Suppressor macrophage treated with lipopolysaccharide for 4 hours (primary cell): ENCODE measurements around the gene NRG2.

ENCODE experiments used
- DNase-seq: peaks from one replicate; pipeline ENCODE4 v3.0.0-alpha.2; 2020

NRG2 gene

DNA sequence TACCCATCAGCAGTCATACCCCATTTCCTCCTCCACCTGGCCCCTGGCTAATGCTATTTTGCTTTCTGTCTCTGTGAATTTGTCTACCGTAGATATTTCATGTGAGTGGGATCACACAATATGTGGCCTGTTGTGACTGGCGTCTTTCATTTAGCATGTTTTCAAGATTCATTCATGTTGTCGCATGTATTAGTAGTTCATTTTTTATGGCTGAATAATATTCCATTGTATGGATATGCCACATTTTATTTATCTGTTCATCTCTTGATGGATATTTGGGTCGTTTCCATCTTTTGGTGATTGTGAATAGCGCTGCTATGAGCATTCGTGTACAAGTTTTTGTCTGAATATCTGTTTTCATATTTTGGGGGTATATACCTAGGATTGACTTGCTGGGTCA lies 213.6 kb downstream of the NRG2 start:
- DNase-seq, result no peak

- DNase-seq, result no peak
Observed at GRCh38 chr5:139828207-139828895, 214.7 kb downstream of the NRG2 start.

DNA sequence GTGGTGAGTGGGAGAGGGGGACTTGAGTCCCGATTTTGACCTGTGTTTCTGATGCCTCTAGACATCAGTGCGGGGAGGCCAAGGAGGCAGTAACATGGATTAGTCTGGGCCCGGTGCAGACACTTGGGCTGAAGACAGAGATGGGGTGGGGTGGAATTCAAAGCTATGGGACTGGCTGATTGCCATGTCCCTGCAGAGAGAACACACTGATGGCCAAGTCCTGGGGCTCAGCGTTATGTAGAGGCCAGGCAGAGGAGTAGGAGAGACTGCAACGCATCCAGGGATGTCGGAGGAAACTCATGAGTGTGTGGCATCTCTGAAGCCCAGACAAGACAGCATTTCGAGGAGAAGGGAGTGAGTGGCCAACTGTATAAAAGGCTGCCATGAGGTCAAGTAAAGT lies 217.4 kb downstream of the NRG2 start:
- DNase-seq, result no peak

DNA sequence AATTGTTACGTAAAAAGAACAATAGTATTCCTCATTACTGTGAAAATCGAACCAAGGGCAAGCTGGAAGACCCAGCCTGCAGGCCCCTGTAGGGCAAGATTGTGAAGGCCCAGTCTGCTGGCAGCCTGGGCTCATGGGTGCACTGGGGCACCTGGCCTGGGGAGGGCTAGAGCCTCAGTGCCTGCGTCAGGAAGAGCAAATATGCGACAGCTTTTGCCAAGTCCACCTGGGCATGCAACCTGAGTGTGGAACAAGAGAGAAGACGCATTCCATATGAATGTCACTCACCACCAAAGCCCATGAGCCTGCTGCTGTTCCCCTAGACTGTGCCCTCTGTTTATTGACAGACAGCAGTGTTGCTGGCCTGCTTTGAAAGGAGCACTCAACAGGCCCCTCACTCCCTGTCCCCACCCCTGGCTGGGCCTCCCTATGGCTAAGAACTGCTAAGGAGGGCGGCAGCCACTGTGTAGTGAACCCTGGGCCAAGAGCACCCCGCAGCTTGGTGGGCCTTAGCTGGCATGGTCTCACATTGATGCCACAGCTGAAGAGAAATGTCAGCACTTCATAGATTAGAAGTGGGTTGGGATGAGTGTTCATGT lies 219.2 kb downstream of the NRG2 start:
- no peak for DNase-seq

GRCh38 chr5:139822553-139823425 lies 220.3 kb downstream of the NRG2 start:
- no peak for DNase-seq

- DNase-seq, result no peak
Observed at GRCh38 chr5:139821806-139822552, 221.1 kb downstream of the NRG2 start.

DNA sequence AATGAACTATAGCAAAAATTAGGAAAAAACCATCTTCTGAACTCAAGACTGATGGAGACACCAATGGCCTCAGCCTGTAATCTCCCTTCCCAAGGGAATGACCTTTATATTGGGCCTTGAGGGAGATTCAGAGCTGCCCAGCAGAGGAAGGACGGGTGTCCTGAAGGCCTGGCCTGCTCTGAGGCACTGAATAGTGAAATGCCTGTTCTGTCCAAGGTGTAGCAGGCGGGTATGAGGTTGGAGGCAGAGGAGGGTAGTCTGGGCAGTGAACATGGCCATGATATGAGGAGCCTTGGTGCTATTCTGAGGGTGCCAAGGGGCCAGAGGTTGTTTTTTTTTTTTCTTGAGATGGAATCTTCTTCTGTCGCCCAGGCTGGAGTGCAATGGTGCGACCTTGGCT lies 222.5 kb downstream of the NRG2 start:
- no peak for DNase-seq

GRCh38 chr5:139820130-139820529 lies 223.0 kb downstream of the NRG2 start:
- DNase-seq, result no peak

DNA sequence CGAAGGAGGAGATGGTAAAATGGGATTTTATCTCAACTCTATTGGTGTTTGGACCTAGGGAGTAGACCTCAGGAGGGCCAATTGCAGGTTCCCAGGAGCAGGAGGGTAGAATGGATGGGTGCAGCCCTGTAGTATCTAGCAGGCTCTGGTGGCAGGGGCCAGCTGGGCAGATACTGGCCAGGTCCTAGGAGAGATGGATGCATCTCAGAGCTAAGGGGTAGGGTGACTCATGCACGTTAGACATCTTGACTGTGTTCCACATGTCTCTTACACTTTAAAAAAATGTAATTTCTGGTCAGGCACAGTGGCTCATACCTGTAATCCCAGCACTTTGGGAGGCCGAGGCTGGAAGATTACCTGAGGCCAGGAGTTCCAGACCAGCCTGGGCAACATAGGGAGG lies 225.1 kb downstream of the NRG2 start:
- DNase-seq, result no peak

GRCh38 chr5:139817362-139817761 lies 225.7 kb downstream of the NRG2 start:
- DNase-seq, result no peak

DNA sequence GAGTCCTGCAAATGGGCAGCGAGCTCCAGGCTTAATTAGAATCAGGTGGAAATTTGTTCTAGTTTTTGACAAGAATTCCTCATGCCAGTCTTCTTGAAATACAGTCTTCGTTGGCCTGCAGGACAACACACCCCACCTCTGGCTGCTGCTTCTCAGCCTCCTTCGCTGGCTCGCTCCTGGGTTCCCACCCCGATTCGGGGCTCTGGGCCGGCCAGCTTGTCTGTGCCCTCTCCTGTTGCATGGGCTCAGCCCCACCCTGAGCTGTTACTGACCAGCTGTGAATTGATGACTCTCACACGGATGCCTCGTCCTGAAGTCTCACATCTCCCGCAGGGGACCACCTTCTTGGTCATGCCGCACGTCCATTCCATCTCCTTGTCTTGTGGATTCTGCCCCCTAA lies 226.5 kb downstream of the NRG2 start:
- no peak for DNase-seq

- no peak for DNase-seq
Observed at GRCh38 chr5:139814704-139815280, 228.3 kb downstream of the NRG2 start.

- no peak for DNase-seq
Observed at GRCh38 chr5:139814191-139814601, 228.9 kb downstream of the NRG2 start.

DNA sequence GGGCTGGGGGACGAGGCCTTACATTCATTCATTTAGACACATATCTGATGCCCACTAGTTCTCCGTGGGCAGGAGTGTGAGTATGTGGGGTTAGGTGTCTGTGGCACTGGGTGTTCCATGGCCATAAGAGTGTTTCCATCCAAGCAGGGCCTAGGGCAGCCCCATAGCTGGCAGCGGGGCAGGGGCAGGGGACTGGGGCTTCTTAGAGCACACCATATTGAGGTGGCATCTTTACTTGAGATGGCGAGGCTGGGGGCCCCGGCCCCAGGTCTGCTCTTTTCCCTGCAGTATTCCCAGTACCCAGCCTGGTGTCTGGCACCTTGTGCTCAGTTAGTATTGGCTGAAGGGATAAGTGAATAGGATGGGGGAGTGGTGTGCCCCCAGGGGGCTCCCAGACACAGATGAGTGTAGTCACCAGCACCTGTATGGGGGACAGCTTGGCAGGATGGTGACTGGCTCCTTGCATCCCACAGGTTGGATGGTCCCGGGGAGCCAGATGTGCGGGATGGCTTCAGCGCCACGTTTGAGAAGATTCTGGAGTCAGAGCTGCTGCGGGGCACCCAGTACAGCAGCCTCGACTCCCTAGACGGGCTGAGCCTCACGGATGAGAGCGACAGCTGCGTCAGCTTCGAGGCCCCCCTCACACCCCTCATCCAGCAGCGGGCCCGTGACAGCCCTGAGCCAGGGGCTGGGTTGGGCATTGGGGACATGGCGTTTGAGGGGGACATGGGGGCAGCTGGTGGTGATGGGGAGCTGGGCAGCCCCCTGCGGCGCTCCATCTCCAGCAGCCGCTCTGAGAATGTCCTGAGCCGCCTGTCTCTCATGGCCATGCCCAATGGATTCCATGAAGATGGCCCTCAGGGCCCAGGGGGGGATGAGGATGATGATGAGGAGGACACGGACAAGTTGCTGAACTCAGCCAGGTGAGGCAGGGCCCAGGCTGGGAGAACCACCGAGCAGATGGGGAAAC lies 230.0 kb downstream of the NRG2 start:
- DNase-seq, result no peak

DNA sequence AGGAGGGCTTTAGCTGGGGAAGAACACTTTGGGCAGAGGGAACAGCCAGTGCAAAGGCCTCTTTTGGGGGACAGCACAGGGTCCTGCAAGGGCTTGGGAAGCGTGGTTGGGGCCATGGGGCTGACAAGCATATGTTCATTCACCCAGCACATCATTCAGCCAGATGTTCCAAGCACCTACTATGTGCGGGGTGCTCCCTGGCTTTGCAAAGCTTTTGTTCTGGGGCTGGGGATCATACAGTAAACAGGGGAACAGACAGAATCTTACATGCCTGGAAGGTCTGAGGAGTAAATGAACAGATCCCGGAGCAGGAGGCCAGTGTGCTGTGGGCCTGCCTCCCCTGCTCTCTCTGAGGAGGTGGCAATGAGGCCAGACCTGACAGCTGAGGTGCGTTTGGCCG lies 230.8 kb downstream of the NRG2 start:
- DNase-seq, result no peak

DNA sequence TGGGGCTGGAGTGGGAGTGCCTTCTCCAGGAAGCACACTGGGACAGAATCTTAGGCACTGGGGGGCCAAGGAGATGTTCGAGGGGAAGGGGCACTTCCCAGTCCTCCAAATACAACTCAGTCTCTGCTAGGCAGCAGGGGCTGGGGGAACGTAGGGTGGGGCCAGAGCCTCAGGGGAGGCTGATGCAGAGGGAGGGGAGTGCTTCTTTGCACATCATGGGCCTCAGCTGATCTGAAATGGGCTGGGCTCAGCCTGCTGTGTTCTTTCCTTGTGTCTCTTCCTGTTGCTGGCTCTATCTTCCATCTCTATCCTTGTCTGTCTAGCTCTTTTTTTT lies 231.9 kb downstream of the NRG2 start:
- DNase-seq, result no peak

DNA sequence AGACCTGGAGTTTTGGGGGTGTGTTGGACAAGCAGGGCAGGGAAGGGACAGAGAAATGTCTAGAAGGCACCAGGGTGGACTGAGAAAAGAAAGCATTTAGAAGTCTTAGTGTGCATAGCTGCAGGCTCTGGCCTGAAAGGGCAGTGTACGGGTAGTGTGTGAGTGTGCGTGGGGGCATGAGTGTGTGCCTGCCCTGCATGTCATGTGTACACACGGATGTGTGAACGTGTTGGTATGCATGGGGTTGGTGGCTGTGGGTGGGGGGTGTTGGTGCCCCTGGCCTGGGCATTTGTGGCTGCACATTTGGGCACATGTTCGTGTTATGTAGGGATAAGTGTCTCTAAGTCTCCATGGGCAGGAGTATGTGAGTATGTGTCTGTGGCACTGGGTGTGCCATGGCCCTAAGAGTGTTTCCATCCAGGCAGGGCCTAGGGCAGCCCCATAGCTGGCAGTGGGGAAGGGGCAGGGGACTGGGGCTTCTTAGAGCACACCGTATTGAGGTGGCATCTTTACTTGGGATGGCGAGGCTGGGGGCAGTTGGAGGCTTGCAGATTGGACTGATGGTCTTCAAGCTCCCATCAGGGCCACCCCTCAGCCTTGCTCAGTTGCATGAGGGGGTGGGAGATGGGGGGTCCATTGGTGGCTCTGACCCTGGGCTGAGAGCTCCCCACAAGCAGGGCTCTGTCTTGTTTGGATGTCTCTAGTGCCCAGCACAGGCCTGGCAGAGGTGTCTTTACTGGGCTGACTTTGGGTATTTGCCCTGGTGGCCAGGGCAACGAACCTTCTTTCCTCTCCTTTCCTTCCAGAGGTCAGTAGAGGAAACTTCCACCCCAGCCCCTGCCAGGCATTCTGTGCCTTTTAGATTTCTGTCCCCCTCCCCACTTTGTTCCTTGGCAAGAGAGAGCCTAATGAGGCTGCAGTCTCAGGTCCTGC lies 232.5 kb downstream of the NRG2 start:
- DNase-seq, result no peak

GRCh38 chr5:139809331-139809810 lies 233.7 kb downstream of the NRG2 start:
- no peak for DNase-seq

DNA sequence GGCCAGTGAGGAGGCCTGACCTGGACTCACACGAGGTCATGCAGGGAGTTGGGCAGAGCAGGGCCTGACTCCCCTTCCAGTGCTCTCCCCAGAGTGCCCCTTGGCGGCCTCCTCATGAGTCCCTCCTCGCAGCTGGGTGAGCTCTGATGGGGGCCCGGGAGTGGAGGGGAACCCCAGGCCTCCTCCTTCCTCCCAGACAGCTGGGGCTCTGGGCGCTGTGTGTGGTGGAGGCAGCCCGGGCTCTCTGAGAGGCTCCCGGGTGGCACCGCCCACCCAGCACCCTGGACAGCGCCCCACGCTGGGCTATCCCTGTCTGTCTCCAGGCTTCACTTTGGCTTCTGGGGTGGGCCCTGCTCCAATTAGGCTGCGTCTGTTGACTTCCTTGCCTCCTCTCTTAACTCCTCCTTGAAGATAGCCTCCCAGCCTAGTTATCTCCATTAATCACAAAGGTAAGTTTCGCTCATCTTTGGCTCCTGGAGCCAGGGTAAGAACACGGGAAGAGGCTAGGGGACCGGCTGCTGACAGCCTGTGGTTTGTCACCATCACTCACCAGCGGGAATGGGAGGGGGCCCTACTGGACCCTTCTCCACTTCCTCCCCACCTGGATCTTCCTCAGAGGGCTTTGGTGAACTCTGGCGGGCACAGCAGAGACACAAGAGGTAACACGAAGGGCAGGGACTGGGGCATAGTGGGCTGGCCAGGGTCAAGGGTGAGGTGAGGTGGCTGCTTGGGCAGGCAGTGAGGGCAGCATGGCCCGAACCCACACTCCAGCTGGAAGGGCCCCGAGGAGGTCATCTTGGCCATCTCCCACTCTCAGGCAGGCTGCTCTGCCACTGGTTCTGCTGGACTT lies 234.4 kb downstream of the NRG2 start:
- DNase-seq, result peak; percentile 27

GRCh38 chr5:139807647-139808030 lies 235.5 kb downstream of the NRG2 start:
- no peak for DNase-seq
